Measurements from ENCODE around the gene KRTAP10-3. TPM values are rescaled to one million over a fixed set of nuclear protein-coding genes. Genes with fewer than 3 reads are reported as not detected.
A peak's percentile ranks its signal among the peaks of the same experiment; 100 is the strongest.
"Not testable (repeated sequence)": the region's sequence is repeated elsewhere in the genome, so short reads cannot be mapped to it uniquely, and the experiment has no call there.

The KRTAP10-3 gene
- total RNA-seq, 1 experiment from 2014 or later, result not detected

- POLR2A ChIA-PET; BruUV-seq (replicated peaks); DNase-seq (ENCODE audit: low read depth, low spot score); intact Hi-C loops (cut with micrococcal nuclease; ENCODE audit: unreplicated experiment); H3K9me3 ChIP-seq (ENCODE audit: control insufficient read depth, insufficient read depth, low read depth, low read length); H3K4me3 ChIP-seq (ENCODE audit: low read depth in 2 of 2, low read length in 2 of 2); in situ Hi-C loops (cut with HindIII; ENCODE audit: low pct_unique_long_range_greater_than_20kb, low sequenced_read_pairs); H3K4me1 ChIP-seq (ENCODE audit: control insufficient read depth, insufficient read depth, low read length); H3K27ac ChIP-seq (ENCODE audit: low read length); CTCF ChIA-PET; H3K36me3 ChIP-seq (ENCODE audit: control insufficient read depth, insufficient read depth, low read length); H3K27me3 ChIP-seq (ENCODE audit: control insufficient read depth, insufficient read depth, low read length): not testable (repeated sequence)
- ATAC-seq, result peak; percentile 57; the same call in 1 of the 2 replicates
Measured at GRCh38 chr21:44590897-44591800, 32.6 kb upstream of the KRTAP10-3 start.

GRCh38 chr21:44590311-44590721 is 31.7 kb upstream of the KRTAP10-3 start:
- intact Hi-C loops (cut with micrococcal nuclease; ENCODE audit: unreplicated experiment) (no loop called here), in situ Hi-C loops (cut with HindIII; ENCODE audit: low pct_unique_long_range_greater_than_20kb, low sequenced_read_pairs) (no loop called here)
- no peaks in the 10 kb centered on the region for H3K36me3 ChIP-seq (ENCODE audit: control insufficient read depth, insufficient read depth, low read length)
- H3K4me3 ChIP-seq (ENCODE audit: low read depth in 2 of 2, low read length in 2 of 2), result no peak overlapping the region
- no peak for DNase-seq (ENCODE audit: low read depth, low spot score)
- no peaks in the 10 kb centered on the region for H3K9me3 ChIP-seq (ENCODE audit: control insufficient read depth, insufficient read depth, low read depth, low read length)
- ChIA-PET POLR2A (no interaction called here), CTCF (no interaction called here)
- TF ChIP-seq CTCF (IDR thresholded peaks at IDR 0.05), result no peak
- no peak for TF ChIP-seq SIN3A (IDR thresholded peaks at IDR 0.05; ENCODE audit: borderline replicate concordance, insufficient read depth, low read depth, low read length)
- no peak for TF ChIP-seq REST (IDR thresholded peaks at IDR 0.05; ENCODE audit: insufficient read depth in 1 of 2, low read depth in 2 of 2, low read length in 1 of 2)
- no peak for TF ChIP-seq TCF7L2 (IDR thresholded peaks at IDR 0.05; ENCODE audit: low read depth, low read length)
- no peak for TF ChIP-seq POLR2AphosphoS5 (IDR thresholded peaks at IDR 0.05; ENCODE audit: low read depth, low read length)
- no peak overlapping the region for H3K27ac ChIP-seq (ENCODE audit: low read length)
- H3K27me3 ChIP-seq (ENCODE audit: control insufficient read depth, insufficient read depth, low read length), result no peaks in the 10 kb centered on the region
- BruUV-seq (replicated peaks), result no TSS peak
- no peaks in the 10 kb centered on the region for H3K4me1 ChIP-seq (ENCODE audit: control insufficient read depth, insufficient read depth, low read length)
- no peak for ATAC-seq
